Inflammatory macrophage (primary cell): ENCODE data around the gene SERBP1.
"Not testable (repeated sequence)": the region's sequence is repeated elsewhere in the genome, so short reads cannot be mapped to it uniquely, and the experiment has no call there.

Experiments
- DNase-seq, 2 donors: peaks; one replicate each; pipeline ENCODE4 v3.0.0-alpha.2; 2020 to 2022

The SERBP1 gene

DNA sequence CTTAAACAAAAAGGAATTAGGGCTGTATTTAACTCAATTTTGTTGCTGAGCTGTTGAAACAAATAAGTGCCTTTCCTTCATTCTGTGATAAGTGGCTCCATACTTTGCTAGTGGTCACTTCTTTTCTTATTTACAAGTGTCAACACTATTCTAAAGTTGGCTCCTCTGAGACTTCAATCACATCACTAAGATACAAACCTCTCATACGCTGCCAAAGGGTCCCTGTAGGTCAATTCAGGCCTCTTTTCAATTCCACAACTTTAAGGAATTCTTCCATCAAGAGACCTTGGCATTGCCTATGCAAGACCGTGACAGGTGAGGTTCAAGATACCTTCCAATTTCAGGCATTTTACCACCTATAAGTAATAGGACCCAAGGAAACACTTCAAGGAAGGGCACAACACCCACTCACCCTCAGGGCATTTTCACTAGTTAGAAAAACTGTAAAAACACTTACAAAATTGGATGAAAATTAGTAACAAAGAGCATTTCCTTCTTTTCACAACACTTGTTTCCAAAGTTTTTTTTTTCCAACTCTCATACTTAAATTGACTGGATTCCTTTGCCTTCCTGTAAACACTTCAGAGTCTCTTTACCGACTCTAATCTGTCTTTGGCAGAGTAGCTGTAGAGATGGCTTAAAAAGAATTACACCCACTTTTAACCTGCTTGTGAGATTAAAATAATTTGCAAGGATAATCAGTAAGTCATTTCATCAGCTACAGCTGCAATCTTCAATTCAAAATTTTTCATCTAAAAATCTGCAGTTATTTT is 24.5 kb downstream of the SERBP1 start:
- DNase-seq: no peak

DNA sequence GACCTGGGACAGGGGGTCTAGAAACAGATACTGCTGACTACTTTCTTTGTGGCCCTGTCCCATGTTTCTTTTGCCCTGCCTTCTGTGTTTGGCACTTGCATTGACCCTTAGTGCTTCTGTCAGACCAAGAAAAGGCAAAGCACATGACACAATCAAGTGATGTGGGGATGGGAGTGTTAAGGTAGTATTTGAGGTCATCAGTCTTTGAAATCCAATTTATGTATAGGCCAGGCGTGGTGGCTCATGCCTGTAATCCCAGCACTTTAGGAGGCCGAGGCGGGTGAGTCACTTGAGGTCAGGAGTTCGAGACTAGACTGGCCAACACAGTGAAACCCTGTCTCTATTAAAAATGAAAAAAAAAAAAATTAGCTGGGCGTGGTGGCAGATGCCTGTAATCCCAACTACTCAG is 26.0 kb downstream of the SERBP1 start:
- no peak for DNase-seq

DNA sequence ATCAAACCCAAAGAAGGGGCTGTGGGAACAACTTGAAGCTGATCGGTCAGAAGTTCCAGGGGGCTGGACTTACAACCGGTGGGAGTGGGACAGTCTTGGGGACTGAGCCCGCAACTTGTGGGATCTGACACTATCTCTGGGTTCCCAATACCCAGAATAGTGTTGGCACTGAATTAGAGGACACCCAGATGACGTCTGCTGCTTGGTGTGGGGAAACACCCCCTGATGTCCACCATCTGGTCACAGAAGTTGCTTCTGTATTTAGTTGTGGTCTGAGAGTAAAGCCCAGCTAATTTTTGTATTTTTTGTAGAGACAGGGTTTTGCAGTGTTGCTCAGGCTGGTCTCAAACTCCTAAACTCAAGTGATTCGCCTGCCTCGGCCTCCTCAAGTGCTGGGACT is 28.8 kb downstream of the SERBP1 start:
- DNase-seq: no peak

DNA sequence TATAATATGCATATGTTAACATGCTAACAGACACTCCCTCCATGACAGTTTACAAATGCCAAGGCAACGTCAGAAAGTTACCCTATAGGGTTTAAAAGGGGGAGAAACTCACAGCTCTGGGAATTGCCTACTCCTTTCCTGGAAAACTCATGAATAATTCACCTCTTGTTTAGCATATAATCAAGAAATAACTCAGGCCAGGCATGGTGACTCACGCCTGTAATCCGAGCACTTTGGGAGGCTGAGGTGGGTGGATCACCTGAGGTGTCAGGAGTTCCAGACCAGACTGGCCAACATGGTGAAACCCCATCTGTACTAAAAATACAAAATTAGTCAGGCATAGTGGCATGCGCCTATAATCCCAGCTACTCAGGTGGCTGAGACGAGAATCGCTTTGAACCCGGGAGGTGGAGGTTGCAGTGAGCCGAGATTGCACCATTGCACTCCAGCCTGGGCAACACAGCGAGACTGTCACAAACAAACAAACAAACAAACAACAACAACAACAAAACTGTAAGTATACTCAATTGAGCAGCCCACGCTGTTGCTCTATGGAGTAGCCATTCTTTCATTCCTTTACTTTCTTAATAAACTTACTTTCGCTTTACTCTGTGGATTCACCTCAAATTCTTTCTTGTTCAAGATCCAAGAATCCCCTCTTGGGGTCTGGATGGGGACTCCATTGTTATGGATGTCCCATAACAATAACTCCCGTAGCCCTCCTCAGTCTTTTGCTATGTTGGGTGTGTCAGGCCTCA is 30.0 kb downstream of the SERBP1 start:
- DNase-seq: not testable (repeated sequence)

DNA sequence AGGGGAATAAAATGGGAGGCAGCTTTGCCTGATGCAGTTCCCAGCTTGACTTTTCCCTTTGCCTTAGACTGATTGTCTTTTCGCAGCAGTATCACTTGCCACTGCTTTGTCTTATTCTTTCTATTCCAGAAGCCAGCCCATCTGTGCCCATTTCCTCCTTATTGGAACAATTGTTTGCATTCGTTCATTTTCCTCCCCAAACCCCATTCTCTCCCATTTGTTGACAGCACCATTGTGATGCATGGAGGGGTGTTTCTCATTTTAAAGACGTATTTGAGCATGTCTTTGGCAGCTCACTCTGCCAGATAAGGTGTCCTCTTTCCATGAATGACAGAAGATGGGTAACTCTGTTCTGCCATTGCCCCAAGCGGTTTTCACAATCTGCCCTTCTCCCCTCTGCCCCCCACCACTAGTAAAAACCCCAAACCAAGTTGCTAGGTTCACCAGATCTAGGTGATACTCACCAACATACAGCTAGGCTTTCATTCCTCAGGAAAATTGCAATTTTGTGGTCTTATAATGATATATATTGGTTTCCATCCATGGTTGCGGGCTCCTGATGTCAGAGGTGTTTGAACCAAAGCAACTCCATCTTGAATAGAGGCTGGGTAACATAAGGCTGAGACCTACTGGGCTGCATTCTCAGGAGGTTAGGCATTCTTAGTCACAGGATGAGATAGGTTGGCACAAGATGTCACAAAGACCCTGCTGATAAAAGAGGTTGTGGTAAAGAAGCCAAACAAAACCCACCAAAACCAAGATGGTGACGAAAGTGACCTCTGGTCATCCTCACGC is 30.8 kb downstream of the SERBP1 start:
- DNase-seq: no peak

DNA sequence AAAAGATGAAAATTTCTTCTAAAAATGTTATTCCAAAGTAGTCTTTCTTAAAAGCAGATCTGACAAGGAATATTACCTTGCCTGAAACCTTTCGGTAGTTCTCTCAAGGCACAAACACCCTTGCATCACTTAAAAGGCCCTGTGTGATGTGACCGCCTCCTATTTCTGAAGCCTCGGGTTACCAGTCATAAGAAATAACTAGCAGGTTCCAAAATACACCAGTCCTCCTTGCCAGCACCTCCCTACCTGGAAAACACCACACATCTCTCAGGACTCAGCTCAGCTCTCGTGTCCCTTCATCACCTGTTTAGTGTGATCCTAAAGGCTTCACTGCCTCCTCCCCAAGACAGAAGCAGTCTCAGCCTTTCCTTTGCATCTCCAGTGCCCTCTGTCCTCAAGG is 35.7 kb downstream of the SERBP1 start:
- no peak for DNase-seq

DNA sequence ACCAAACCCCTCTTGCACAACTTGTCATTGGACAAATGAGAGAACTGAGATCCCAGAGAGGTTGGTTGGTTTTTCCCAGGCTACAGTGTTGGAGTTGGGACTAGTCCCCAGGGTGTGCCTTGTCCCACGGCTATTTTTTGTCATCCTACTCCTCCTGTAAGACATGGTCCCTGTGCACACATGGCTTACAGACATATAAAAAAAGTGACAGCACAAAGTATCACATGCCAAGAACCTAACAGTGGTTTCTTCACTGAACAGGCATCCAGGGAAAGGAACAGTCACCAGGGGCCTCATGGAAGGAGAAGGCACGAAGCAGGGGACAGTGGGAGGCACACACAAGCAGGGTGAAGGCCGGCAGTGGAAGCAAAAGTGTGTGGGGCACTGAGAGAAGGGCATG is 36.5 kb downstream of the SERBP1 start:
- no peak for DNase-seq

DNA sequence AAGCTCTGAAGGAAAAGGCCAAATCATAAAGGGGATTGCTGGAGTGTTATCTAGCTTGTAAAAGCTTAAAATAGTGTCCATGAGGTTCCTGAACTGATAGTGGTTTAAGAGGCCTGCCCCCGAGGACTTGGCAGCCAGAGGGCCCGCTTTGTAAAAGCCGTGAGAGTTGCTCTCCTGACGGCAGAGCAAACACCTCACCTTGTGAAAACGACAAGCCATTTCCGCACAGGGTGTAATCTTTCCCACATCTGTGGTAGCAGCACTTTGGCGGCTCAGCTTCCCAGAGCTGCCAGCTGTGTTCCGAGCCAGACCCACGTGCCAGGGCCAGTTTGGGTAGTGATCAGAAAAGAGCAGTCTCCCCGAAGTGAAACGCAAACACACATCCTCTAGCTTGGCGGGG is 37.0 kb downstream of the SERBP1 start:
- DNase-seq: no peak

DNA sequence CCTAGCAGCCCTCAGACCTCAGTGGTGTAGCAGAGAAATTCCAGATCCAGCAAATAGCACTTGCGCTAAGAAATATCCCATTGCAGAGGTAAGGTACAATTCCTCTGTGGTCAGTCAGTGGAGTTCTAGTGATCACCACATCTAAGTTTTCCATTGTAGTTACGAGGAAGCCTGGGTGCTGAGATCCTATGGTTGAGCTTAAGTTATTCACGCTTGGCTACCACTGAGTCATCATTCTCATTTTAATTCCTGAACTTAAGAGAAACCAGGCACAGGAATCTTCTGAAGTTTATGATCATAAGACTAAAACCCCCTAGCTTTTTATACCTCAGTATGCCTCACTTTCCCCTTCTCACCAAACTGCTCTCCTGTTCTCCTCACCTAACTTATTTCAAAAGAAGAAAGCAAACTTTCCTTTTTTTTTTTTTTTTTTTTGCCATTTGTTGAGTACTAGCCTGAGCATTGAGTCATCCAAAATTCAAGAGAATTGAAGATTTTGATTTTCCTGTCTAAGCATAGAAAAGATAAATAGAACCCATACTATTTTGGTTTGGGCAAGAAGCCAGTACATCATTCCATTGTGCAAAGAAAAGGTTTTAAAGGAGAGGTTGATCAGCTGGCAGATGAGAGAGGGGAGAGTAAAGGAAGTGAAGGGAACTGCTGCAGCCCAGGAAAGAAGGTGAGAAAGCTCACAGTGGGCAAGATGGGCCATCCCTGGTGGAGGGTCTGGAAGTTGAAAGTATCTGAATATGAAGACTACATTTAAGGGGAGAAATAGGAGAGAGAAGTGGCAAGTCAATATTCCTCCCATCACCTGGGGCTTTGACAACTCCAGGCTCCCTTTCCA is 39.9 kb downstream of the SERBP1 start:
- no peak for DNase-seq

DNA sequence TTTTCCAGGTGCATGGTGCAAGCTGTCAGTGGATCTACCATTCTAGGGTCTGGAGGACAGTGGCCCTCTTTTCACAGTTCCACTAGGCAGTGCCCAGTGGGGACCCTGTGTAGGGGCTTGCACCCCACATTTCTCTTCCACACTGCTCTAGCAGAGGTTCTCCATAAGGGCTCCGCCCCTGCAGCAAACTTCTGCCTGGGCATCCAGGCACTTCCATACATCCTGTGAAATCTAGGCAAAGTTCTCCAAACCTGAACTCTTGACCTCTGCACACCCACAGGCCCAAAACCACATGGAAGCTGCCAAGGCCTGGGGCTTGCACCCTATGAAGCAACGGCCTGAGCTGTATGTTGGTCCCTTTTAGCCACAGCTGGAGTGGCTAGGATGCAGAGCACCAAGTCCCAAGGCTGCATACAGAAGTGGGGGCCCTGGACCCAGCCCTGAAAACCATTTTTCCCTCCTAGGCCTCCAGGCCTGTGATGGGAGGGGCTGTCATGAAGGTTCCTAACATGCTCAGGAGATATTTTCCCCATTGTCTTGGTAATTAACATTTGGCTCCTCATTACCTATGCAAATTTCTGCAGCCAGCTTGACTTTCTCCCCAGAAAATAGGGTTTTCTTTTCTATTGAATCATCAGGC is 46.1 kb downstream of the SERBP1 start:
- no peak for DNase-seq

DNA sequence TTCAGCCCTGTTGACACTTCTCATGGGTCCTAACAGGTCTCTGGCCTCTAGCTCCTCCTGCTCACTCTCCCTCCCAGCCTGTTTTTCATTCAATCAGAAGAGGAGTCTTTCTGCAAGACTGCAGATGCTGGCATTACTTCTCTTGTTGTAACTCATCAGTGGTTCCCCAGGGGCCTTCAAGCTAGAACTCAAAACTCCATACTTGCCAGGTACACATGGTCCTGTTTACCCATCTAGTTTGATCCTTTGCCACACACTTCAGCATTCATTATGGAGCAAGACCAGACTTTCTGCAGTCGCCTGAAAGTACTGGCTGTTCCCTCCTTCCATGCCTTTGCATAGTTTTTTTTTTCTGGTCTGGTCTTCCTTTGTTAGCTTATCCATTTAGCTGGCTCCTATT is 47.9 kb downstream of the SERBP1 start:
- no peak for DNase-seq

DNA sequence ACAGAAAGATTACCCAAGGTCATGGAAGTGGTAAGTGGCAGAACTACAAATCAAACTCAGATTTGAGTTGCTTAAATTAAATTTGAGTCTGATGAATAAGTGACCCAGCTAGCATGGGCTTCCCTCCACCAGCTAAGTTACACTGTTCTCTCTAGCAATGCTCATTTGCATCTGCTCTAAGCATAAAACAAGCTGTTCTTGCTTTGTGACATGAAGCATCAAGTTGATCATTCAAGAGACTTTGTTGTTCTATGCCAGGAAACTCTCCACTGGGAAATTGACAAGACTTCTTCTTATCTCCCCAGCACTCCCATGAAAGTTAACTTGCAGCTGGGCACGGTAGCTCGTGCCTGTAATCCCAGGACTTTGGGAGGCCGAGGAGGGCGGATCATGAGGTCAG is 49.0 kb downstream of the SERBP1 start:
- no peak for DNase-seq

DNA sequence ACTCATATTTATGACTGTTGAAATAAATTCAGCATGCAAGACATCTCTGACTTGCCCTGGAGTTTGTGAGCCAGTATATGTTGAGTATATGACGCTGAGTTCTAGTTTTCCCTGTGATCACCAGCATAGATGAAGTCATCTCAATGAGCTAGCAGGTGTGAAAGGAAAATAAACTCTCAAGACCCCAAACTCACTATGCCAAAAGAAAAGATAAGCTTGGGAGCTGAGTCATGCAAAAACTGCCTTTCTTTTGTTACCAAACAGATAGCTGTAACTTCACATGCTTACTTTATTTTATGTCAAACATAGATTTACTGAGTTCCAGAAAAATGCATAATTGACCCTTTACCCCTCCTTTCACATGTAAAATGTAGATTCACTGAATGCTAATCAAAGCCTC is 52.9 kb downstream of the SERBP1 start:
- DNase-seq: no peak

DNA sequence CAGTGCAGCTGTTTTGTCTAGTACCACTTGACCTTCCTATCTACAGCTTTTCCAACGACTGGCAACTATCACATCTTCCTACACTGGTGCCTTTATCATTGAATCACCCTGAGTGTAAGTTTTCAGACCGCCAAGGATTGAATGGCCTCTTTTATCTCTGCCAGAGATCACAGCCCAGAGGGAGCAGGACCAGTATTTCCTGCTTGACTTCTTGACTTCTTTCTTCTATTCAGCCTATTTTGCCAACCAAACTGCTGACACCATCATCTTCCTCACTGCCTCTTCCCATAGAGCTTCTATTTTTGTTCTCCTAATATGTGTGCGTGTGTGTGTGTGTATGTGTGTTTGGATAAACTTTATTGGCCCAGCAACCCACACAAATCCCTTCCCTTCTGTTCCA is 53.8 kb downstream of the SERBP1 start:
- DNase-seq: no peak

DNA sequence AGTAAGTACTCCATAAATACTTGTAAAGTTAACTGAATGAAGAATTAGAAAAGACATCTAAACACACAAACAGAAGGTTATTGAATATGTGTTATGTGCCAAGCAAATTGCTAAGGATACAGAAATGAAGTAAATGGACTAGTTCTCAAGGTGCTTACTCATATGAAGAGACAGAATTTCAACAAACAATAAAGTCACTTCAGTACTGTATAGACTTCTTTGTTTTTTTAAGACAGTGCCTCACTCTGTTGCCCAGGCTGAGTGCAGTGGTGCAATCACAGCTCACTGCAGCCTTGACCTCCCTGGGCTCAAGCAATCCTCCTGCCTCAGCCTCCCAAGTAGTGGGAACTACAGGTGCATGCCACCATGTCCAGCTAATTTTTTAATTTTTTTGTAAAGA is 57.3 kb downstream of the SERBP1 start:
- DNase-seq: no peak

DNA sequence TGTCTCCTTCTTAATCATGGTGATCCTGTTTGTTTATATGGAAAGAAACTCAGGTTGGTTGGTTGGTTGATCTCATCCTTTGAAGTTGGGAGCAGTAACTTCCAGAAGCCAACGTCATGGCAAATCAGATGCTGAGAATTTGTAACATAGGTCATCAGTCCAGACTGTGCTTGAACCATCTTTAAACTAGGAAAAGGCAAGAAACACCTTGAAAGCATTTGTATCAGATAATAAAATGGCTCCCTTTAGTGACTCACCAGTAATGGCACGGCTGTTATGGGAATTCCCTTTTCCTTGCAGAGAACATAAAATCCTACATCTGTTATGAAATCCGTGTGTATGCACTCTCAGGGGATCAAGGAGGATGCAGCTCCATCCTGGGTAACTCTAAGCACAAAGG is 58.1 kb downstream of the SERBP1 start:
- no peak for DNase-seq

DNA sequence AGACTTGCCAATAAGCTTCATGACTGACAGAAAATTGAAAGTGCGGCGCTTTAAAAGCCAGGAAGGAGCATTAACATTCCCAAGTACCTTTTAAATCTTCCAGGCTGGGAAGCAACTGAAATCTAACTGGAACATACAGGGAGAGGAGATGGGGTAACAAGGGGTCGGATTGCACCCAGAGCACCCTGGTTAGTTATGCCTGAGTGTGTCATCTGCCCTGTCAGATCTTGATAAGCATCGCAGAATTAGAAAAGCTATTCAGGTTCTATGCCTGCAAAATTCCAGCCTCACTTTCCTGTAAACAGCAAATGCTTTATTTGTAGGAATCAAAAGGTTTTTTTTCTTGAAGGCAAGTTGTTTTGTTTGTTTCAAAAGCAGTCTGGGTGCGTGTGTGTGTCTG is 58.5 kb downstream of the SERBP1 start:
- DNase-seq: no peak

DNA sequence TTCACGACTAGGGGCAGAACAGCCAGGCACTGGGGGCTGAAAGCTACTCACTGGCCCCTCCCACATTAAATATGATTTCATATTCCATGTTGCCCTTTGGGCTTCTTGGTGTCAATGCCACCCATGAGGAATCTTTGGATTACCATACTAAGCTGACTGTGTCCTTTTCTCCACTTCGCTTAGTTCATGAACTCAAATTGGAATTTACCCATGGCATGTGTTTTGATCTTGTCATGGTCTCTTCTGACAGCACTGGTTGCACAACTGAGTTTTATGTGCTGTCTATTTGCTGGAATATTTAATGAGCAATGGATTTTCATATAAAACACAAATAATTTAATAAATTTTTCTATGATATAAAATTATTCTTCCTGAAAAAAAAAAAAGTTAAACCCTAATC is 59.2 kb downstream of the SERBP1 start:
- no peak for DNase-seq

DNA sequence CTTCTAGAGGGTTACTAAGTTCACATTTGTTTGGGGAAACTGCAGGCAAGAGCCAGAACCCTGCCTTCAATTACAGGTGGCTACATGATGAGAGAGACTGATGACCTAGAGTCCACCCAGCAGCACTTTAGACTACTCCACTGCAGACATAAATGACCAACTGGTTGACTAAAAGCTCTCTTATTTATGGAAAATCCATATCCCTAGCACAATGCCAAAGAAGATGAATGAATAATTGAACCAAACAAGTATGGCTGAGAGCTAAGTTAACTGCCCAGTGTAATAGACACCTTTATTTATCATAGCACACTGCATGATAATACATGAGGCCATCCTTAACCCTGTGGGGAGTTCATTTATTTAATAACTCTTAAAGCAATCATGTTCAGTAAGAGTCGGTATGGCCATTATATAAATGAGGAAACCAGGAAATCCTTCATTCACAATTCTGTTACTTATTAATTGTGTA is 62.1 kb downstream of the SERBP1 start:
- no peak for DNase-seq

DNA sequence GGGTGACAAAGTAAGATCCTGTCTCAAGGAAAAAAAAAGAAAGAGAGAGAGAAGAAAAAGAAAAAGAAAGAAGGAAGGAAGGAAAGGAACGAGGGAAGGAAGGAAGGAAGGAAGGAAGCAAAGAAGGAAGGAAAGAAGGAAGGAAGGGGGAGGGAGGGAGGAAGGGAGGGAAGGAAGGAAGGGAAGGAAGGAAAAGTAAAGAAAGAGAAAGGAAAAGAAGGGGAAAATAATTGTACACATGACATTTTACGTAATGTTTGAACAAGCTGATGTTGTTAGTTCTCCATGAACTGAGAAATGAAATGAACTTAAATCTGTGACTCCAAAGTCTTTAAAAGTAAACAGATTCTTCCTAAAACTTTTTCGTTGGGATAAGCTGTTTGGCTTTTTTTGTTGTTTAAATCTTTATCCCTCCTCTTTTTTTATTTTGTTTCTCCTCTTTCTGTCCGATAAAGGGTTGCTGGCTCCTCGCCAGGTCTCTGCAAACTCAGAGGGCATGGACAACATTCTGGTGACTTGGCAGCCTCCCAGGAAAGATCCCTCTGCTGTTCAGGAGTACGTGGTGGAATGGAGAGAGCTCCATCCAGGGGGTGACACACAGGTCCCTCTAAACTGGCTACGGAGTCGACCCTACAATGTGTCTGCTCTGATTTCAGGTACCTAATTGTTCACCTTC is 62.7 kb downstream of the SERBP1 start:
- DNase-seq: no peak

DNA sequence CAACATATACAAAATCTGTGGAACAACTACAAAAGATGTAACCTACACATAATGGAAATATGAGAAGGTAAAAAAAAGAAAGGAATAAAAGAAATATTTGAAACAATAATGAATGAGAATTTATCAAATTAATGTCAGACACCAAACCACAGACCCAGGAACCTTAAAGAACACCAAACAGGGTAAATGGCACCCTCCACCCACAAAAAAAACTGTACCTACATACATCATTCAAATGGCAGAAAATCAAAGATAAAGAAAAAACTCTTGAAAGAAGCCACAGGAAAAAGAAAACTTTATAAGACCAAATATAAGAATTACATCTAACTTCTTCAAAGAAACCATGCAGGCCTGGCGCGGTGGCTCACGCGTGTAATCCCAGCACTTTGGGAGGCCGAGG is 68.6 kb downstream of the SERBP1 start:
- no peak for DNase-seq
